ENCODE results near the gene BID. TPM values are rescaled to one million over a fixed set of nuclear protein-coding genes. Genes with fewer than 3 reads are reported as not detected.

The BID gene
- total RNA-seq, 4 donors from 2014 or later = 11.8 to 26.6 (median 18.4) TPM

DNA sequence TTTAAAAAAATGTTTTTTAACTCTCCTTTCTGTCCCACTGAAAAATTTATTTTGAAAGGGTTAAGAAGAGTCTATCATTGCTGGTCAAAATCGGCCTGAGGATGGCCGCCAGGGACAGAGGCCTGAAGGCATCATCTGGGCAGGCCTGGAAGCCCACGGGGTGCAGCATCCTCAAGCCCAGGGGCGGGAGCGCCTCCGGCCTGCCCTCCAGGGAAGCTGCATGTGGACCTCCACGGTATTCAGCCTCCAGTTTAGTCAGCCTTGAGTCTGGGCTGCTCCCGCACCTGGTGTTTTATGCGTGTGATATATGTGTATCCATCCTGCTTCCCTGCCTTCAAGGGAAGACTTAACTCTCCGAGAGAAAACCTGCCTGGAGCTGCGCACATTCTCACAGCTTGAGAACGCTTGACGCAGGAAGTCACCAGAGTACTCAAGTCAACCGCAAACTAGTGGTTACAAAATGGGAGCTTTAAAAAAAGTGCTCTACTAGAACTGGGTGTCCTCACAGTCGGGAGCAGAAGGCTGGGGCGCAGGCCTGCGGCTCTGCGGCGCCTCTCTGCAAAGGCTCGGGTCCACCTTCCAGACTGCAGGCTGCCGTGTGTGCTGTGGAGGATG, 13.6 kb upstream of the BID start:
- TF ChIP-seq POLR2AphosphoS5 (IDR thresholded peaks at IDR 0.05) (no peak), POLR2A (IDR thresholded peaks at IDR 0.05) (no peak), EP300 (IDR thresholded peaks at IDR 0.05) (no peak)
- TF ChIP-seq, protein P1, sequence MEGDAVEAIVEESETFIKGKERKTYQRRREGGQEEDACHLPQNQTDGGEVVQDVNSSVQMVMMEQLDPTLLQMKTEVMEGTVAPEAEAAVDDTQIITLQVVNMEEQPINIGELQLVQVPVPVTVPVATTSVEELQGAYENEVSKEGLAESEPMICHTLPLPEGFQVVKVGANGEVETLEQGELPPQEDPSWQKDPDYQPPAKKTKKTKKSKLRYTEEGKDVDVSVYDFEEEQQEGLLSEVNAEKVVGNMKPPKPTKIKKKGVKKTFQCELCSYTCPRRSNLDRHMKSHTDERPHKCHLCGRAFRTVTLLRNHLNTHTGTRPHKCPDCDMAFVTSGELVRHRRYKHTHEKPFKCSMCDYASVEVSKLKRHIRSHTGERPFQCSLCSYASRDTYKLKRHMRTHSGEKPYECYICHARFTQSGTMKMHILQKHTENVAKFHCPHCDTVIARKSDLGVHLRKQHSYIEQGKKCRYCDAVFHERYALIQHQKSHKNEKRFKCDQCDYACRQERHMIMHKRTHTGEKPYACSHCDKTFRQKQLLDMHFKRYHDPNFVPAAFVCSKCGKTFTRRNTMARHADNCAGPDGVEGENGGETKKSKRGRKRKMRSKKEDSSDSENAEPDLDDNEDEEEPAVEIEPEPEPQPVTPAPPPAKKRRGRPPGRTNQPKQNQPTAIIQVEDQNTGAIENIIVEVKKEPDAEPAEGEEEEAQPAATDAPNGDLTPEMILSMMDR (IDR thresholded peaks at IDR 0.05) = no peak
- Histone ChIP-seq H3K9me3 (no peaks in the 10 kb centered on the region), H3K36me3 (peaks cover 32% of the 10 kb centered on the region), H3K27me3 (no peaks in the 10 kb centered on the region), H3K4me3 (no peak overlapping the region), H3K27ac (peak overlapping the region; percentile 69), H3K4me1 (peaks cover 30% of the 10 kb centered on the region)
- DNase-seq (ENCODE audit: low spot score in 2 of 2) = no peak
- WGBS = 94% methylated on average over 17 of the region's 21 CpGs

GRCh38 chr22:17787241-17787640, 13.0 kb upstream of the BID start:
- H3K27me3 ChIP-seq = no peaks in the 10 kb centered on the region
- H3K9me3 ChIP-seq = no peaks in the 10 kb centered on the region
- WGBS = 78% methylated on average over 7 of the region's 8 CpGs
- H3K36me3 ChIP-seq = peaks cover 32% of the 10 kb centered on the region
- peak overlapping the region; percentile 69 for H3K27ac ChIP-seq
- no peak overlapping the region for H3K4me3 ChIP-seq
- H3K4me1 ChIP-seq = peaks cover 36% of the 10 kb centered on the region
- DNase-seq (ENCODE audit: low spot score in 2 of 2) = no peak
- TF ChIP-seq POLR2A (IDR thresholded peaks at IDR 0.05) (no peak), EP300 (IDR thresholded peaks at IDR 0.05) (no peak), POLR2AphosphoS5 (IDR thresholded peaks at IDR 0.05) (no peak)
- TF ChIP-seq, protein P1 (IDR thresholded peaks at IDR 0.05) = no peak

- H3K27ac ChIP-seq = peak overlapping the region; percentile 69
- WGBS = 64% methylated on average over 18 of the region's 18 CpGs
- H3K36me3 ChIP-seq = peaks cover 32% of the 10 kb centered on the region
- peaks cover 42% of the 10 kb centered on the region for H3K4me1 ChIP-seq
- H3K4me3 ChIP-seq = no peak overlapping the region
- no peak for DNase-seq (ENCODE audit: low spot score in 2 of 2)
- TF ChIP-seq POLR2A (IDR thresholded peaks at IDR 0.05) = no peak
- TF ChIP-seq EP300 (IDR thresholded peaks at IDR 0.05) = no peak
- TF ChIP-seq POLR2AphosphoS5 (IDR thresholded peaks at IDR 0.05) = no peak
- TF ChIP-seq, protein P1 (IDR thresholded peaks at IDR 0.05) = no peak
- H3K27me3 ChIP-seq = no peaks in the 10 kb centered on the region
- H3K9me3 ChIP-seq = no peaks in the 10 kb centered on the region
Measured at GRCh38 chr22:17786435-17787161, 12.3 kb upstream of the BID start.

DNA sequence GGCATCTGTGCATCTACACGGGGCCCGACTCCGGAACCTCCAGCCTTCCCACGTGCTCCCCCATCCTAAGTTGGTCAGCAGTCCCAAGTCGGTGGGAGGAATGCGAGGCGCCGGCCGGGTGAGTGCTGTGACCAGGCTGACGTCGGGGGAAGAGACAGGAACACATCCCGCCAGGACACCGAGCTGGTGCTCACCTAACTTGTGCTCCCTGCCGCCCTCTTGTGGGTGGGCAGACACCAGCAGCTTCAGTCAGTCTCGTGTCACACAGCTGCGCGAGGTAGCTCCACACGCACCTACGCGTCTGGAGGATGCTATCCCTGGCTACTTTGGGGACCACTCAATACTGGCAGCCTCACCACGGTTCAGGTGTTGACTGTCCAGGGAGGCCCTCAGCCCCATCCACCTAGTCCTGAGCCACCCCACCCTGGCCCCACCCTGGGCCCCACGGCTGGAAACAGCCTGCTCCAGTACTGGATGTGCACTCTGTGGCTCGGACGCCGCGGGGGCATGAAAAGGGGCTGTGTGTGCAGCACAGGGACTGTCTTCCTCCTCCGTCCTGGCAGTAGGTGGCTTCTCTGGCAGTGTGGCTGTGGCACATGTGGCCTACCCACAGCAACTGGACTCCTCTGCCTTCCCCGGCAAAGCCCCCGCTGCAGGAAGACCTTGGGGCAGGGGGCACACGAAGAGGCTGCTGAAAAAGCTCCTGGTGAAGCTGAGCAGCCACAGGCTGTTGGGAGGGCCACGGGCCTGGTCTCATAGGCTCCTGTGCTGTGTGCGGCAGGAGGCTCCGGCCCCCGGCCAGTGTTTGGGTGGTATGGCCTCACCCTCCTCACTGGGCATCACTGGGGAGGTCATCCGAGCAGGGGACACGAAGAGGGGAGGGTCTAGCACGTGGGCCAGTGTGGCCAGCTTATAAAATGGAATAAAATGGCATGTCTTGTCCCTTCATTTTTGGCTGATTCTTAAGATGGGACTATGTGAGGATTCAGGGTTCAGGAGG, 11.2 kb upstream of the BID start:
- no peak for DNase-seq (ENCODE audit: low spot score in 2 of 2)
- TF ChIP-seq POLR2A (IDR thresholded peaks at IDR 0.05) (no peak), POLR2AphosphoS5 (IDR thresholded peaks at IDR 0.05) (no peak), EP300 (IDR thresholded peaks at IDR 0.05) (no peak)
- TF ChIP-seq, protein P1 (IDR thresholded peaks at IDR 0.05) = peak in 1 of 2 donors; percentile 2
- H3K4me3 ChIP-seq = no peak overlapping the region
- peaks cover 23% of the 10 kb centered on the region for H3K36me3 ChIP-seq
- WGBS = 87% methylated on average over 22 of the region's 37 CpGs
- H3K9me3 ChIP-seq = no peaks in the 10 kb centered on the region
- peaks cover 51% of the 10 kb centered on the region for H3K4me1 ChIP-seq
- peak overlapping the region; percentile 69 for H3K27ac ChIP-seq
- H3K27me3 ChIP-seq = no peaks in the 10 kb centered on the region

Data from suprapubic skin (tissue), 4 donors.